Neural progenitor cell (in vitro differentiated cells): ENCODE measurements around the gene CACNA1E.

Source experiments
- EZH2phosphoT487 ChIP-seq: fragments of 200-600 bp; sonication (generic); IDR thresholded peaks from 2 replicates; pipeline ENCODE4 v1.6.1; 2017; ENCODE audit warnings: antibody characterized with exemption
- TF ChIP-seq, protein P1 (sequence below): fragments of 200-600 bp; sonication (generic); IDR thresholded peaks from 2 replicates; pipeline ENCODE4 v1.5.1; 2017; ENCODE audit warnings: antibody characterized with exemption, mild to moderate bottlenecking

GRCh38 chr1:181701891-181702290 lies 218.6 kb downstream of the CACNA1E start:
- TF ChIP-seq, protein P1, sequence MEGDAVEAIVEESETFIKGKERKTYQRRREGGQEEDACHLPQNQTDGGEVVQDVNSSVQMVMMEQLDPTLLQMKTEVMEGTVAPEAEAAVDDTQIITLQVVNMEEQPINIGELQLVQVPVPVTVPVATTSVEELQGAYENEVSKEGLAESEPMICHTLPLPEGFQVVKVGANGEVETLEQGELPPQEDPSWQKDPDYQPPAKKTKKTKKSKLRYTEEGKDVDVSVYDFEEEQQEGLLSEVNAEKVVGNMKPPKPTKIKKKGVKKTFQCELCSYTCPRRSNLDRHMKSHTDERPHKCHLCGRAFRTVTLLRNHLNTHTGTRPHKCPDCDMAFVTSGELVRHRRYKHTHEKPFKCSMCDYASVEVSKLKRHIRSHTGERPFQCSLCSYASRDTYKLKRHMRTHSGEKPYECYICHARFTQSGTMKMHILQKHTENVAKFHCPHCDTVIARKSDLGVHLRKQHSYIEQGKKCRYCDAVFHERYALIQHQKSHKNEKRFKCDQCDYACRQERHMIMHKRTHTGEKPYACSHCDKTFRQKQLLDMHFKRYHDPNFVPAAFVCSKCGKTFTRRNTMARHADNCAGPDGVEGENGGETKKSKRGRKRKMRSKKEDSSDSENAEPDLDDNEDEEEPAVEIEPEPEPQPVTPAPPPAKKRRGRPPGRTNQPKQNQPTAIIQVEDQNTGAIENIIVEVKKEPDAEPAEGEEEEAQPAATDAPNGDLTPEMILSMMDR: no peak
- TF ChIP-seq EZH2phosphoT487: no peak
